Stimulated activated CD4-positive, alpha-beta T cell treated with anti-CD3 and anti-CD28 coated beads, Interleukin-4, amount 100 ng/mL, for 4 hours (primary cell): ENCODE results near the gene NDUFB3.
"Not testable (repeated sequence)": the region's sequence is repeated elsewhere in the genome, so short reads cannot be mapped to it uniquely, and the experiment has no call there.

ENCODE experiments used
- DNase-seq, 2 experiments: peaks; one replicate each; pipeline ENCODE4 v3.0.0-alpha.2; 2020

The NDUFB3 gene

DNA sequence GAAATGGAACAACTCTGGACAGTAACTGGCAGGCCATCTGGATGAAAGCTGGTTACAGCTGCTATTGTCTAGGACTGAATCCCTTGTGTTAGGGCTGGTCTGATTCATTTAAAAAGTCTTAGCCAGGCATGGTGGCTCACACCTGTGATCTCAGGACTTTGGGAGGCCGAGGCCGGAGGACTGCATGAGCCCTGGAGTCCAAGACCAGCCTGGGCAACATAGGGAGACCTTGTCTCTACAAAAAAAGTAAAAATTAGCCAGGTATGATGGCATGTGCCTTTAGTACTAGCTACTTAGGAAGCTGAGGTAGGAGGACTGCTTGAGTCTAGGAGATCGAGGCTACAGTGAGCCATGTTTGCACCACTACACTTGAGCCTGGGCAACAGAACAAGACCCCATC lies 28.7 kb downstream of the NDUFB3 start:
- no peak for DNase-seq

DNA sequence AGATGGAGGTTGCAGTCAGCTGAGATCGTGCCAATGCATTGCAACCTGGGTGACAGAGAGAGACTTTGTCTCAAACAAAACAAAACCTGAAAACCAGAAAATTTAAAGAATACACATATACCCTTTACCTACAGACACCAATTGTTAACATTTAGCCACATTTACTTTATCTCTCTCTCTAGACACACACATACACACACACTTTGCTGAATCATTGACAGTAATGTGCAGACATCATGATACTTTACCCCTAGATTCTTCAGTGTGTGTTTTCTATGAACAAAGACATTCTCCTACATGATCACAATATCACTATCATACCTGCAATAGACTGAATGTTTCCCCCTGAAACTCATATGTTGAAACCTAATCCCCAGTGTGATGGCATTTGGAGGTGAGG lies 34.0 kb downstream of the NDUFB3 start:
- no peak for DNase-seq

DNA sequence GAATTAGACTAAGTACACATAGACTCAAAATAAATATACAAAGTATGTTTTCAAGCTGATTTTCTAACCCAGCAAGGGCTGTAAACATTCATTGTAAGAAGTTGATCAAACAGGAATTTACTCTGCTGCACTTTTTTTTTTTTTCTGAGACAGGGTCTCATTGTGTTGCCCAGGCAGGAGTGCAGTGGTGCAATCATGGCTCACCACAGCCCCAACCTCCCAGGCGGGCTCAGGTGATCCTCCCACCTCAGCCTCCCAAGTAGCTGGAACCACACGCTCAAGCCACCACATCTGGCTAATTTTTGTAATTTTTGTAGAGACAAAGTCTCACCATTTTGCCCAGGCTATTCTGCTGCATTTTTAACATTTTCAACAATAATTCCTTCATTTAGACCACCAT lies 35.8 kb downstream of the NDUFB3 start:
- no peak for DNase-seq

DNA sequence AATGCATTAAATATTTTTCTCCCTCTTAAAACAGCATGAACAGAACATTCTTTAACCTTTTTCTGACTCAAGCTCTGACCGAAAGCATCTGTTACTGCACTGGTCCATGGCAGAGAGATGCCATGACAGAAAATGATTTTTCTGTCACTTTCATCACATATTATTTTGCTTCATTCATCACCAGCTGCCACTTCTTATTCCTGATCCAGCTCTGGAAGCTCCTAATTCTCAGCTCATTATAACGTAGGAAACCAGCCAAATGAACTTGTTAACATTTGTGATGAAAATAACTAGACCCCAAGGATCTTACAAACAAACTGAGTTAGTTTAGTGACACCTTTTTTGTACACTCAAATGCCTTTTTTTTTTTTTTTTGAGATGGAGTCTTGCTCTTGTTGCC lies 36.5 kb downstream of the NDUFB3 start:
- no peak for DNase-seq

DNA sequence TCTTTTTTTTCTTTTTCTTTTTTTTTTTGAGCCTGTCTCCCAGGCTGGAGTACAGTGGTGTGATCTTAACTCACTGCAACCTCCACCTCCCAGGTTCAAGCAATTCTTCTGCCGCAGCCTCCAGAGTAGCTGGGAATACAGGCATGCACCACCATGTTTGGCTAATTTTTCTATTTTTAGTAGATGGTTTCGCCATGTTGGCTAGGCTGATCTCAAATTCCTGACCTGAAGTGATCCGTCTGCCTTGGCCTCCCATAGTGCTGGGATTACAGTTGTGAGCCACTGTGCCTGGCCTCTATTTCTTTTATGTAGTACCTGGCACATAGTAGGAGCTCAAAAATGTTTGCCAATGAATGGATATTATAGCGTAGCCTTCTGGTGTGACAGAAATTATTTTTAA lies 37.4 kb downstream of the NDUFB3 start:
- DNase-seq: no peak

DNA sequence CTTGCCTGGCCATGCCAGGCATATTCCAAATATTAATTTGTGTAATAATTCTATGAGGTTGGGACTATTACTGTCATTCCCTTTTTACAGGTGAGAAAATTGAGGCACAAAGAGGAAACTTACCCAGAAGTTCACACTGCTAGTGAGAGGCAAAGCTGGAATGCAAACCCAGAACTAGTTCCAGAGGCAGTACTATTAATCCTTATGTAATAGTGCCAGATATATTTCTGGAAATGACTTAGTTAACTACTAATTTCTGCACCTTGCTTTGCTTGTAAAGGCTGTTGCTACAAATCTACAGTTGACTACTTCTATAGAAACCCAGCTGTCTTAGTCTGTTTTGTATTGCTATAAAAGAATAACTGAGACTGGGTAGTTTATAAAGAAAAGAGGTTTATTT lies 38.8 kb downstream of the NDUFB3 start:
- no peak for DNase-seq

DNA sequence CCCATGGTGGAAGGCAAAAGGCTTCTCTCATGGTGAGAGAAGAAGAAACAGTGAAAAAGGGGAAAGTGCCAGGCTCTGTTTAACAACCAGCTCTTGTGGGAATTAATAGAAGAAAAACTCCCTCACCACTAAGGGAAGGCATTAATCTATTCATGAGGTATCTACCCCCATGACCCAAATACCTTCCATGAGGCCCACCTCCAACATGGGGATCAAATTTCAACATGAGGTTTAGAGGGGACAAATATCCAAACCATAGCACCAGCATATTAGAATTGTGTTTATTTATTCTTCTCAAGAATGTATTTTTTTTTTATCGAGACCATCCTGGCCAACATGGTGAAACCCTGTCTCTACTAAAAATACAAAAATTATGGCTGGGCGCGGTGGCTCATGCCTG lies 39.3 kb downstream of the NDUFB3 start:
- no peak for DNase-seq

DNA sequence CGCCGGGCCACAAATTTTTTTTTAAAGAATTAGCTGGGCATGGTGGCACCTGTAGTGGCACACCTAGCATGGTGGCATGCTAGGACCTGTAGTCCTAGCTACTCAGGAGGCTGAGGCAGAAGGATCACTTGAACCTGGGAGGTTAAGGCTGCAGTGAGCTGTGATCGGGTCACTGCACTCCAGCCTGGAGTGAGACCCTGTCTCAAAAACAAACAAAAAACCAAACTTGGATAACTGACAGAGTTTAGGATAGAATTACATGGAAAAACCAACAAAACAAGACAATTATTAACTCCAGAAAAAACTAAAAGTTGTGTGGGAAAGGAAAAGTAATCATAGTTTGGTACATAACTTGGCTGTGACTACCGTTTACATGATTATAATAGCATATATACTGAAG lies 42.5 kb downstream of the NDUFB3 start:
- no peak for DNase-seq

DNA sequence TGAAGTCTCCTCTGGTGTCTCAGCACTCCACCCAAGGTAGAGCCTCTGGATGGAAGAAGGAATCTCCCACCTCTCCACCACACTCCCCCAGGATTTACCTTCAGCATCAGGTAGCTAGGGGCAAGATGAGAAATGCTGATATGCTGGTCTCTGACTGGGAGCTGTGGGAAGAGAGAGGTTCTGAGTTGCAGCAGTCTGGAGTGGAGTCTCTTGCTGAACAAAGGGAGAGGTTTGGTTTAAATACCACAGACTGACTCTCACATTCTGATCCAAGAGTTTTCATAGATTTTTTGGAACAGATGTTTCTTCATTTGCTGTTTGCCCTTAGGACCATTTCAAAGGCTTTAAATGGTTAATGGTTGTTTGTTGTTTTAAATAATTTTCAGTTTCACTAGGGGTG lies 43.0 kb downstream of the NDUFB3 start:
- no peak for DNase-seq

DNA sequence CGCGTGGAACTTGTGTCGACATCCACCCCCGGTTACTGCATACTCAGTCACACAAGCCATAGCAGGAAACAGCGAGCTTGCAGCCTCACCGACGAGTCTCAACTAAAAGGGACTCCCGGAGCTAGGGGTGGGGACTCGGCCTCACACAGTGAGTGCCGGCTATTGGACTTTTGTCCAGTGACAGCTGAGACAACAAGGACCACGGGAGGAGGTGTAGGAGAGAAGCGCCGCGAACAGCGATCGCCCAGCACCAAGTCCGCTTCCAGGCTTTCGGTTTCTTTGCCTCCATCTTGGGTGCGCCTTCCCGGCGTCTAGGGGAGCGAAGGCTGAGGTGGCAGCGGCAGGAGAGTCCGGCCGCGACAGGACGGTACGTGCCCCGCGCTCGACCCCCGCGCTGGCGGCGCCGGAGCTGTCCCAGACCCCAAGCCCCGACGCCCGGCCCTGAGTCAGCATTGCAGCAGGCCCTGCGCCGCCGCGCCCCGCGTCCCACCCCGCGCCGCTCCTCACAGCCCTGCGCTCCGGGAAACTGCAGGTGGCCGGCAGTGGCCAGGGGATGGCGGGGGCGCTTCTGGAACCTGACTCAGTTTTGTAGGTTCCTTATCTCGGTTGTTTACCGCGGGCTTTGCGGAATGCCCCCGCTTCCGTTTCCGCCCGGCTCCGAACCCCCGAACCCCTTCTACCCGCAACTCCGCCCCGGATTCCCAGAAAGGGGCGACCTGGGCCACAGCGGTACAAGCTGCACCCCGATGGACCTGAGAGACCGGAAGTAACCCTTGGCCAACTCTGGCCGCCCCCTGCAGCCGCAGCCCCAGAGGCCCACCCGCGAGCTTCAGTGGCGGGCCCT lies 44.5 kb downstream of the NDUFB3 start, which contains the start of gene CFLAR:
TSS of gene CFLAR (plus strand) at position 50 of the 844 bp plus-strand sequence. CDS start 13,702 bp downstream, outside the sequence.
- peak; percentile 65 to 73 for DNase-seq

DNA sequence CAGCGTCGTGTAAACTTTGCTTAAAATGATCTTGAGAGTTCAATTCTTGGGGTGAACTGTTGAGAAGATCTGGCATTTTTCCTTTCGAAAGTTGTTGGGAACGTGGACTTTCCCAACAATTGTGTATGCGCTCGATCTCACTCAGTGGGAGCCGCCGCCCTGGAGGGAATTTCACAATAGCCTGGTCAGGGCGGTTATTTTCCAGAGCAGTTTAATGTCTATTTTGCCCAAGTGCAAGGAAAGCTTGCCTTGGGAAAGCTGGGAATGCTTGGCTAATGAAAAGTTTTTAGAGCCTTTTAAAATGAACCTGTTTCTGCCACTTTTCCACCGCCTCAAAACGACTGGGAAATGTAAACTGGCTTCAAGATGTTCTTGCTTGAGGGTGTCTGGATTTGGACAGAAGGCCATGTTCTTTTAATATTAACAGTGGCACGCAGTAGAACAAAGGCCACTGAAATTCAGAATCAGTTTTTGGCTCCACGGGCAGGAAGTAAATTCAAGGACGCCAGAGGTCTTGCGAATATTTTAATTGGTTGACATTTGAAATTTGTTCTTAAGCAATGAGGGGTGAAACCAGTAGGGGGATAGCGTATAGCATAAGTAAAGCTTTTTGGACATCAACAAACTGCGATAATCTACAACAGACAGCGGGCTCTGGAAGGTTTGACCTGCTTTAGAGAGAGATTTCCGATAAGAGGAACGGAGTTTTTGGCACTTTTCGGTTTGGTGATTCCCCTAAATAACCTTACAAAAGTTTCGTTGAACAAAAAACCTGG lies 45.3 kb downstream of the NDUFB3 start:
- no peak for DNase-seq

DNA sequence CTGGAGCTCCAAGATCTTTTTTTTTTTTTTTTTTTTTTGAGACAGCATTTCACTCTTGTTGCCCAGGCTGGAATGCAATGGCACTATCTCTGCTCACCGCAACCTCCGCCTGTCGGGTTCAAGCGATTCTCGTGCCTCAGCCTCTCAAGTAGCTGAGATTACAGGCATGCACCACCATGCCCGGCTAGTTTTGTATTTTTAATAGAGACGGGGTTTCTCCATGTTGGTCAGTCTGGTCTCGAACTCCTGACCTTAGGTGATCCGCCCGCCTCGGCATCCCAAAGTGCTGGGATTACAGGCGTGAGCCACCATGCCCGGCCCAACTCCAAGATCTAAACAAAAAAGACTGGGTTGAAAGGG lies 45.9 kb downstream of the NDUFB3 start:
- not testable (repeated sequence) for DNase-seq

DNA sequence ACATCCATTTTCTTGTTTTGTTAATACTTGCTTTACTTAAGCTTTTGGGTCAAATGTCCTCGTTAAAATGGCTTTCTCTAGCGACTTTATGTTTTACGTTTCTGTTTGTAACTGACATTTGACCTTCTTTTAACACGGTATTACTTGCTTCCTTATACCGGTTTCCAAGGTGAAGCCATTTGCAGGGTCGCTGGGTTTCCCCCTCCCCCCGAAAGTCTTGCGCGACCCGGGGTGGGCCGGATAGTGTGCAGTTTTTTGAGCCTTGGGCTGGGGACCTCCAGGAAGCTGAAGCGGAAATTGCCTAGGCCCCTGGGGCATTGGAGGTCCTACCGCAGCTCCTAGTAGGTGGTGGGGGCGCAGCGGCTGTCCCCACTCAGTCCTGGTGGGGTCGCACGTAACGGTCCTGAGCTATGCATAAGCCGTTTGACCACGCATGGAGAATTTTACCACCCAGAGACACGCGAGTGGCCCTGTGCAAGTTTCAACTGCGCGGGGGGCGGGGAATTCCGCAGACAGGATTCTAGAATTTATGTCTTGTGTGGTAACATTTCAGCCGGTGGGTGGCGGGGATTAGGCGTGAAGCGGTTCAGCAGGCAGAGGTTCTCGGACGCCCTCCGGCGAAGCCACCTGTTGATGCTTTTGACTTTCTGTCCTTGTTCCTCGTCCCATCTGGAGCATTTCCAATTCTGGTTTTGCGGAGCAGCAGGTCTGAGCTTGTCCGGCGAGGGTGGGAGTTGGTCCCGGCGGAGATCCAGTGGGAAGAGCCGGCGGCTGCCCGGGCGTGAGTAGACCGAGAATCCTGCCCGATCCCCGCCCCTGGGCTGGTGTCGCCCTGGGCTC lies 46.5 kb downstream of the NDUFB3 start:
- peak; percentile 84 to 86 for DNase-seq

DNA sequence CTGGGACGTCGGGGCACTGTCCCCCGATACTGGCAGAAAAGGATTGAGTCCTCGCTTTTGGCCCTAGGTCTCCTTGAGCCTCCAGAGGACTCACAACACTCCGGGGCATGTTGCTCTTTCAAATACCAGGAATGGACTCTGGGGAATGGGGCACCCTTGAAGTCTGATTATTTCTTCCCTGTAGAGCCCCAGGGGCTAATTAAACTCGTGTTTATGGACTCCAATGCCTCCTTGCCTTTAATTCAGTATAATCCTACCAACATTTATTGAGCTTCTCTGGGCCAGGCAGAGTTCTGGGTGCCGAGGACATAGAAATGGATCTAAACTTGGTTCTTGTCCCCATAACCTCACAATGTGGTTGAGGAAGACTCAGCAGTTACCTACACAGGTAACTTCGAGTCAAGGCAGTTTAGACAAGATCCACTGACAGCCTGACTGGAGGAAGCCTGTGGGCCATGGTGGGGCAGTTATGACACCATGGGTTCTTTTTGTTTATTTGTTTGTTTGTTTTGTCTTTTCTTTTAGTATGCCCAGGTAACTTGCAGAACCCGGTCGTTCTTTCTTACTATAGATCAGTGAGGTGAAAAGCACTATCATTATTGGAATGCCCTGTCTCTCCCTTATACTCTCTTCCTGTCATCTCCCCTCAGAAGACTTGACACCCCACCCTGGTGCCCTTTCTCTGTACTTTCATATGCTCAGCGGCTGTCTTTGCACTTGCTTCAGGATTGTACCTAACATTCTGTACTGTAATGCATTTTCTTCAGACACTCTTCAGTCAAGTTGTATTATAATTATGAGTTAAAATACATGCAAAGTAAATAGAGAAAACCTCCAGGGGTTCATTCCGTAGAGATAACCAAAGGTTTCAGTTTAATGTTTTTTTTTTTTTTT lies 47.4 kb downstream of the NDUFB3 start:
- no peak for DNase-seq

DNA sequence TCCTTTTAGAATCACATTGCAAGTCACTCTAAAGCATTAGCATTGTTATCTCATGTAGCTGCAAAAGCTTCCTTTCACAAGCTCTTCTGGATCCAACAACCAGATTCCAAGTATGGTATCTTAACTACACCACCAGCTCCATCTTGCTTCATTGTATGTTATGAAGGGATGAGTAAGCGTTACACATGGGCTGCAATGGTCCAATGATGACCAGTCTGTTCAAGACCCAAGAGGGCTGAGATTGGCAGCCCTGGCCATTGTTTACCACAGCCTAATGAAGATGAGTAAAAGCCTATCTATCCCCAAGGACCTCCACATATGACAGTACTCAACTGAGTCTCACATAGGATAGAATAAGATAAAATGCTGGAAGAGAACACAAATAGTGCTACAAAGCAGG lies 50.5 kb downstream of the NDUFB3 start:
- no peak for DNase-seq

DNA sequence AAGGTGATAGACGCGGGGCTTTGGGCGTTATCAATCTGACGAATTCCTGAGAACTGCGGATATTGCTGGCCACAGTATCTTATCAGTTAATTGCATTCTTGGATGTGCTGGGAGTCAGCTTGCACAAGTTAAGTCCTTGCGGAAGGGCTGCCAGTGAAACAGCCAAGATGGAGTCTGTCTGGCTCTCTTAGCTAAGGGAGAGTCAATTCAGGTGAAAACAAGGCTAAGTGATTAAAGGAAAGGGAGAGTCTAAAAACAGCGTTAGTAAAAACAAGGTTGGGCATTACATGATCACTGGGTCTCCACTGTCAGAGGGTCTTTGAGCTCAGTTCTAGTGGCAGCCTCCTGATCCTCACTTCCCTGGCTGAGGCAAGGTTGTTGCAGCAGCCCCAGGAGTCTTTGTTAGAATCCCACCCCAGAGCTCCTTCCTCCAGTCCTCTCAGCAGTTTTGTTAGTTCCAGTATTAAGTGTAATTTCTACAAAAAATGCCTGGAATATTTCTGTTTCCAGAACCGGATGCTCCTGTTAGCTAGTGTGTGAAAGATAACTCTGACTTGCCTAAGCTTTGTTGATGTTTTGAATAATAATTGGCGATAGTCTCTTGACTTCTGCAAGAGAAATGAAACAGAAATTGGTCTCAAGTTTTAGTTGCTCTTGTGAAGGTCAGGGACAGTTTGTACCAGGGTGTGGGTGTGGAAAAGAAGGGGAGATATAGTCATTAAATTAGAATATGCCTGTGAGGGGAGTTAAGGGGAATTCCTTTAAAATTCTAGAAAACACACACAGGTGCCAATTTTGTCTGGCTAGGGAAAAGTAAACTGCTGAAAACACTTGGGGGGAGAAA lies 54.7 kb downstream of the NDUFB3 start:
- DNase-seq: peak in 1 of 2 experiments; percentile 53

DNA sequence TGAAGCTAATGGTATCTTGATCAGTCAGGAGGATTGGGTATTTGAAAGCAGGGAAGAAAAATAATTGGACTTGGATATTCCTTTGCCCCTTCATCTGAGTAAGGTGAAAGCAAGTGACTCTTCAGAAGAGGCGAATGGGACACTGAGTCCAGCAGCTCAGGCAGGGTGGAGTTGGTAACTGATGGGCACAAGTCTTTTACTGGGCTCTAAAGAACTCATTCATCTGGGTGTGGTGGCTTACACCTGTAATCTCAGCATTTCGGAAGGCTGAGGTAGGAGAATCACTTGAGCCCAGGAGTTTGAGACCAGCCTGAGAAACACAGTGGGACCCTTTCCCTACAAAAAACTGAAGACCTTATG lies 55.3 kb downstream of the NDUFB3 start:
- DNase-seq: no peak

DNA sequence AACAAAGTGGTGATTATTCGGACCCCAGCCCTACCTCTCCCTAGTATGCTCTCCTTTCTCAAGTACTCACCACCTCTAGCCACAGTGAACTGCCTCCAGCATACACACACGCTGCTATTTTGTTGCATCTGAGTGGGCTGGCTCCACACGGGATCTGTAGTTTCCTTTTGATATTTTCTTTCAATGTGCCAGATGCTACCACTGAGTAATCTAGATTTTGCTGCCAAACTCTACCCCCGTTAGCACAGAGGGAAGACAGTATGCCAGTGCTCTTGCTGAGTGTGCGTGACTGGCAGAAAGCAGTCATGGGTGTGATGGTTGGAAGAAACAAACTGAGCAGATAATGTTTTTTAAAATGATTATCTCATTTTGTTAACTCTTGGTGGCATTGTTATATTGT lies 55.8 kb downstream of the NDUFB3 start:
- peak; percentile 27 to 64 for DNase-seq

DNA sequence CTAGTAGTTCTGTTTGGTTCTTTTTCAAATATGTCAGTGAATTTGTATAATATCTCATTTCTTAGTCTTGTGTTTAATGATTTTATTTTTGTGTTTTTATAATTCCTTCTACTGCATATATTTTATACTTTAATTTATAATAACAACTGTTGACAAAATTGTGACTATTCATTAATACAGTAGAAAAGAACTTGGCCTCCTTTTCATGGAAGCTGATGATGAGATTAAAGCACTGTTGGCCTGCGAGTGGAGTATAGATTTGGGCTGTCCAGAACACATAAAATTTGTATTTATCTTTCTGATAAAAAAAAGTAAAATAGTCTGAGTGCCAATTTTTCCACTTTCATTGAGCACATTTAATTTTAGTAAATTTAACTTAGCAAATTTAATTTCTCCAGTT lies 56.2 kb downstream of the NDUFB3 start:
- no peak for DNase-seq

DNA sequence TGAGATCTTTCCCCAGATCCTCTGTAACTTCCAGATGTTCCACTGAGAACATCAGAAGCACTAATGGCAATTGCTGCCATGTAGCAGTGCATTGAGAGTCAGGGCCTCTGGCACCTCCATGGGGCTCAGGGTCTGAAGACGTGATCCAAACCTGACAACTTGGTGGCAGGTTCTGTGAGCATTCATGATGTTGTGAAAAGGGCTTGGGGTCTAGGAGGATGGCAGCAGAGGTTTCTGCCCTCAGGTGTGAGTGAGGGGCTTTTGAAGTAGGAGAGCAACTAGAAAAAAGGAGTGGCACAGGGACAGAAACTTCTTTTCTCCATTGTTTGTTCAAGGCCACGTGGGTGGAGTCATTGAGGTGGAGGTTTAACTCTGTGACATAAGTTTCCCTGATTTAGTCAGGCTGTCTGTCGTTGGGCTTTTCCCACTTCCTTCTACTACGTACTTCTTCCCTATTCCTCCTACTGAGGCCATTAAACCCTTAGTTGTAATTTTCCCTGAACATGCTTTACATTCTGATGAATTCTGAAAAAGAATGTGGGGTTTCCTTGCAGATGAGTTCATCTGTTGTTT lies 57.2 kb downstream of the NDUFB3 start:
- peak; percentile 18 to 62 for DNase-seq
